Fibroblast of skin of left biceps (primary cell): Measurements from ENCODE around the gene PRKCQ.
"Not testable (repeated sequence)": the region's sequence is repeated elsewhere in the genome, so short reads cannot be mapped to it uniquely, and the experiment has no call there.

Source experiments
- DNase-seq, 2 experiments: peaks; one replicate each; pipeline ENCODE4 v3.0.0-alpha.2; 2013; ENCODE audit warnings: low read depth in 2 of 2

PRKCQ gene

GRCh38 chr10:6492896-6493295 is 87.2 kb downstream of the PRKCQ start:
- DNase-seq = no peak

DNA sequence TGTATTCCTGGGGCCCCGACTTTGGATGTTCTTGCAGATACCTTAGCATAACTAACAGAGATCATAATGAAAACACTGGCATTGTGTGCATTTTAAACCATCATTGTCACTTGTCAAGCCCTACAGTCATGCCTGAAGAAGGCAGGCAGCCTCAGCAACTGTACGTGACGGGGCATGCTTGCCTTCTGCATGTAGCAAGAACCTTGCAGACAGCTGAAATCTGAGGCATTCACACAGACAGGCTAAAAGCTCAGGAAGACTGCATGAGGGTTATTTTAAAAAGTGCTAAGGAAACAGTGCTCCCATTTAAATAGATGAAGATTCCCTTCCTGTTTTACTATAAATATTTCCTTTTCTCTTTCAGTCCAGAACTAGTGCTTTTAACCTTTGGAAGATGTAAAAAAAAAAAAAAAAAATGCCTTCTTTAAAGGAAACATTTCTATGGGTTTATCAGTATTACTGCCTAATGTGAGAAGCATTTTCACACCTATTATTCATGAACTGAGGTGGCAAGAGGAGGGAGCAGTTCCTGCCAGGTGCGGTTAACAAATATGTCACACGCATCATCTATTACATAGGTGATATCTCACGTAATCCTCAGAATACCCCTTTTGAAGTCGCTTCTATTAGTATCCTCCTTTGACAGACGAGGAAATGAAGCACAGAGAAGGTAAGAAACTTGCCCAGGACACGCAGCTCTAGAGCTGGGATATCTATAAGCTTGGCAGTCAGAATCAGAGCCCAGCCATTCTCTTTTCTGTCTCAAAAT is 88.1 kb downstream of the PRKCQ start:
- DNase-seq = no peak

GRCh38 chr10:6490614-6491013 is 89.5 kb downstream of the PRKCQ start:
- DNase-seq = no peak

GRCh38 chr10:6487920-6488319 is 92.2 kb downstream of the PRKCQ start:
- no peak for DNase-seq

DNA sequence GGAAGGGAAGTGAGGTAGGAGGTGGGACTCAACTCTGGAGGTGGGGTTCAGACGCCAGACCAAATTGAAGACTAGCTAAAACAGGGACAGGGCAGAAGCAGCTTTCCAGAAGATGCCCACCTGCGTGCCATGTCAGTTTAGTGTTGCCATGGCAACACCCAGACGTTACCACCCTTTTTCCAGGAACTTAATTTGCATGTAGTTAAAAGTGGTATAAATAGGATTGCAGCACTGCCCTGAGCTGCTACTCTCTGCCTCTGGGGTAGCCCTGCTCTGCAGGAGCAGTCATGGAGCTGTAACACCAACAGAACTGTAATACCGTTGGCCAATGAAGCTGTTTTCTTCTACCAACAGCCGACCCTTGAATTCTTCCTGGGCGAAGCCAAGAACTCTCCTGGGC is 93.8 kb downstream of the PRKCQ start:
- DNase-seq = no peak

DNA sequence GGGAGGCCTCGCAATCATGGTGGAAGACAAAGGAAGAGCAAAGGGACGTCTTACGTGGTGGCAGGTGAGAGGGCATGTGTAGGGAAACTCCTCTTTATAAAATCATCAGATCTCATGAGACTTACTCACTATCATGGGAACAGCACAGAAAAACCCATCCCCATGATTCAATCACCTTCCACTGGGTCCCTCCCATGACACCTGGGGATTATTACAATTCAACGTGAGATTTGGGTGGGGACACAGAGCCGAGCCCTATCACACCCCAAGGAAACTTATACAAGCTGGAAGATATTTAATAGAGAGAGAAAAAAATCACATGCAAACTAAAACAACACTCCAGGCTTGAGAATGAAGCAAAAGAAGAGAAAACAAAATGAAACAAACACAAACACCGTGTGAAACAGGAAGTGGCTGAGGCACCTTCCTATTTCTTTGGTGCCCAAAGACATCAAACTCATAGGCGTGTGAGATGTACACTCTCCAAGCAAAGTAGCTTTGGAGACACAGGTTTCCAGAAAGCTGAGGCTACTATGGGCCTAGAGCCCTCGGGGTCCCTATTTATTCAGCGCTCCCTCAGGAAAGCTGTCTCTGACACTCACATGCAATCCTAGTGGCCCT is 97.2 kb downstream of the PRKCQ start:
- no peak for DNase-seq

DNA sequence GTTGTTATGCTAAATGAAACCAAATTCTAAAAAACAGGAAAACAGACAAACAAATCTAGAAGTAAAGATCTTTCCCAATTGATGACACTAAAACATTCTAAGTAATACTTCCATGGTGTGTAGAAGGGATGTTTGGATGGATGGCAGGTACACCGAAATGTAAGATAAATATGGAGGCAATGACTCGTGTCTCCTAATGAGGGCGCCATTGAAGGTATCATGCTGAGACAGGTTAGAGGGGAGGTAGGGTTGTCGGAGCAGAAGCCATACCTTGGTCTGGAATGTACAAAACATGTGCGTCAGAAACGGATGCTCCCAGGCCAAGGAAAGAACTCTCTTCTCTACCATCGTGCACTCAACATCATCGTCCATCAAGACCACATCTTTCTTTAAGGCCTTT is 101.4 kb downstream of the PRKCQ start:
- no peak for DNase-seq

- DNase-seq = no peak
Observed at GRCh38 chr10:6476989-6477388, 103.1 kb downstream of the PRKCQ start.

DNA sequence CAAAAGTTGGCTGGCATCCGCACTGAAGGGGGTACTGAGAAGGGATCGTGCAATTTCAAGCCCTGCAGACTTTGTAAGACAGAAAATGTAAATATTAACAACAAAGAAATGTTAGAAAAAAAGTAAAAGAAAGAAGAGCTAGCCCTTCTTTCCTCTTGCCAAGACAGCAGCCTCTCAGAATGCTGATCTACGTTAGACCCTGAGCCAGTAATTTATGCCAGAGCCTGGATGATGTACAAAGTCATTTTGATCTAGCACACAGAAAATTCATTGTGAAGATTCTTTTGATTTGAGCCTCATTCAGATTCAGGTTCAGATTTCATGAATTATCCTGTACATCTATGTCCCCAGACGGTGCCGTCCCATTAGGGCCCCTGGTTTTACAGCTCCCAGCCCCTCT is 105.2 kb downstream of the PRKCQ start:
- DNase-seq = no peak

GRCh38 chr10:6473901-6474370 is 106.1 kb downstream of the PRKCQ start:
- DNase-seq = no peak

GRCh38 chr10:6473430-6473829 is 106.6 kb downstream of the PRKCQ start:
- DNase-seq = no peak

DNA sequence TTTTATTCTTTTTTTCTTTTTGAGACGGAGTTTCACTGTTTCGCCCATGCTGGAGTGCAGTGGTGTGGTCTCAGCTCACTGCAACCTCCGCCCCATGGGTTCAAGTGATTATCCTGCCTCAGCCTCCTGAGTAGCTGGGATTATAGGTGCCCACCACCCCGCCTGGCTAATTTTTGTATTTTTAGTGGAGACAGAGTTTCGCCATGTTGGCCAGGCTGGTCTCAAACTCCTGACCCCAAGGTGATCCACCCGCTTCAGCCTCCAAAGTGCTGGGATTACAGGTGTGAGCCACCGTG is 107.4 kb downstream of the PRKCQ start:
- DNase-seq = not testable (repeated sequence)

GRCh38 chr10:6470894-6471618 is 109.0 kb downstream of the PRKCQ start:
- no peak for DNase-seq

- no peak for DNase-seq
Observed at GRCh38 chr10:6469661-6470060, 110.4 kb downstream of the PRKCQ start.

DNA sequence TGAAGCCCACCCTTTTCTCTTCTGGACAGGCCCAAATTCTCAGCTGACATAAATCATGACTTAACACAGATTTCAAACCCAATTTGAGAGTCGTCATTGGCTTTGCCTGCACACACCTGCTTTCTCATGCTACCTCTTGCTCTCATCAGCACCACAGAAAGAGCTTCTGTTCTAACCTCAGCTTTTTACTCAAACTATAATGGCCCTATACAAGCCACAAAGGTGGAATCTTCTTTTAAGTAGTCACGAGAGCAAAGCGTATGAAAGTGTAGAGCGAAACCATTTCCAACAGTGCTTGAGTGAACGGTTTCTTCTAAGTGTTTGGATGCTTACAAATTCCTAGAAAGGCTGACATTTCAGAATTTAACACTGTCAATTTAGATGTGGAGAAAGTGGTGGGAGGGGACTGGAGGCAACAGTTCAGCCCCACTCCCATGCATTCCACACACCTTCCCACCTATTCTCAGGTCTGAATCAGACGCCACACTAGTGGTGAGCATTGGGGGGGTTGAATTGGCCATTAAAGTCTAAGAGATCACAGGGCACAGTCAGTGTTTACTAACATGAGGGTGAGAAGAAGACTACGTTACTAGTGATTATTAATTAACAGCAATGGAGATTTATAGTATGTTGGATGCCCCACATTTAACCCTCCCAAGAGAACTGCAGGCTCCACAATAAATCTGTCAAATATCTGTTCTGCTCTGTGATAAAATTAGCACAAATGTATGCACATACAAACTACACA is 114.0 kb downstream of the PRKCQ start:
- DNase-seq = no peak

- DNase-seq = no peak
Observed at GRCh38 chr10:6465437-6465836, 114.6 kb downstream of the PRKCQ start.

- DNase-seq = no peak
Observed at GRCh38 chr10:6464862-6465430, 115.1 kb downstream of the PRKCQ start.

- DNase-seq = no peak
Observed at GRCh38 chr10:6463366-6463765, 116.7 kb downstream of the PRKCQ start.

GRCh38 chr10:6461961-6462360 is 118.1 kb downstream of the PRKCQ start:
- no peak for DNase-seq

GRCh38 chr10:6460861-6461409 is 119.1 kb downstream of the PRKCQ start:
- no peak for DNase-seq

- no peak for DNase-seq
Observed at GRCh38 chr10:6458814-6459213, 121.3 kb downstream of the PRKCQ start.

DNA sequence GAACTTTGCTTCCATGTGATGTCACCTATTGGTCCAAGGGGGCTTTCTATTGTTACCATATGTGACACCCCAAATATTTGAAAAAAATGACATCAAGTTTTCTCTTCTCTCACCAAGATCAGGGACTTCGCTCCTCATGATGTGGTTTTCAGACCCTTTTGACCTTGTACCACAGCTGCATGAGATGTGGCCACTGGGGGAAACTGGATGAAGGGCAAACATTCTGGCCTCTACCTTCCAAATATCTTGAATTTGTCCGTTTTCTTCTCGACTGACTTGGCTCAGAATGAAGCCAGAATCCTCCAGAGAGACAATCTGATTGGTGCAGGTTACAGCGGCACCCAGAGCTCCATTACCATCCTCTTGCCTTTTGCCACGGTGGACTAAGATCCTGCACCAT is 122.7 kb downstream of the PRKCQ start:
- no peak for DNase-seq
